MCF 10A (cell line): Measurements from ENCODE around the gene BPIFA2. TPM values are rescaled to one million over a fixed set of nuclear protein-coding genes. Genes with fewer than 3 reads are reported as not detected.

Experiments used
- BruUV-seq: library from RNA; stranded (reverse); fragments of 400-500 nt; replicated peaks from 2 replicates; lab custom pipeline; 2021; lab: Mats Ljungman, UMichigan
- CTCF ChIA-PET: fragments of 300-600 bp; sonication (Branson Sonifier 250); formaldehyde crosslinking; extraction: SDS; loops from one replicate; lab custom pipeline; 2021; ENCODE audit warnings: antibody characterized with exemption, inconsistent platforms; lab: Yijun Ruan, JAX
- POLR2A ChIA-PET: fragments of 300-600, 350-650 bp; sonication (Branson Sonifier 250); formaldehyde crosslinking; extraction: SDS; loops from one replicate; lab custom pipeline; 2020; ENCODE audit warnings: antibody characterized with exemption, inconsistent platforms; lab: Yijun Ruan, JAX
- DNase-seq: peaks from one replicate; pipeline ENCODE4 v3.0.0-alpha.2; 2018; ENCODE audit not compliant: unreplicated experiment
- H3K27ac Mint-ChIP-seq: one replicate; pipeline ENCODE4 v1.8.0; 2022; ENCODE audit warnings: mild to moderate bottlenecking, low read depth, mixed read lengths; ENCODE audit not compliant: unreplicated experiment
- H3K27me3 Mint-ChIP-seq: one replicate; pipeline ENCODE4 v1.8.0; 2022; ENCODE audit warnings: mixed read lengths; ENCODE audit not compliant: insufficient read depth, unreplicated experiment
- H3K36me3 Mint-ChIP-seq: one replicate; pipeline ENCODE4 v1.8.0; 2022; ENCODE audit warnings: mild to moderate bottlenecking, moderate library complexity, mixed read lengths; ENCODE audit not compliant: insufficient read depth, unreplicated experiment
- H3K4me1 Mint-ChIP-seq: one replicate; pipeline ENCODE4 v1.8.0; 2022; ENCODE audit warnings: mixed read lengths; ENCODE audit not compliant: insufficient read depth, unreplicated experiment
- H3K4me3 Mint-ChIP-seq: one replicate; pipeline ENCODE4 v1.8.0; 2022; ENCODE audit warnings: mild to moderate bottlenecking, moderate library complexity, mixed read lengths; ENCODE audit not compliant: unreplicated experiment
- H3K9me3 Mint-ChIP-seq: one replicate; pipeline ENCODE4 v1.8.0; 2022; ENCODE audit warnings: mixed read lengths; ENCODE audit not compliant: unreplicated experiment
- intact Hi-C: fragments of 100-400 bp; cut with micrococcal nuclease; formaldehyde crosslinking; loops from 2 replicates; pipeline ENCODE4 v1.14.1; 2022
- total RNA-seq: library from RNA; stranded (reverse); gene quantifications from 2 replicates; pipeline ENCODE4 v1.2.3, GENCODE V29; 2022
- TF ChIP-seq, protein P1 (sequence below): fragments of 200-600 bp; IDR thresholded peaks from one replicate; pipeline ENCODE4 v1.8.0; 2022; ENCODE audit warnings: antibody characterized with exemption, mild to moderate bottlenecking; ENCODE audit not compliant: unreplicated experiment

Gene BPIFA2
- total RNA-seq, 1 experiment from 2014 or later = not detected

DNA sequence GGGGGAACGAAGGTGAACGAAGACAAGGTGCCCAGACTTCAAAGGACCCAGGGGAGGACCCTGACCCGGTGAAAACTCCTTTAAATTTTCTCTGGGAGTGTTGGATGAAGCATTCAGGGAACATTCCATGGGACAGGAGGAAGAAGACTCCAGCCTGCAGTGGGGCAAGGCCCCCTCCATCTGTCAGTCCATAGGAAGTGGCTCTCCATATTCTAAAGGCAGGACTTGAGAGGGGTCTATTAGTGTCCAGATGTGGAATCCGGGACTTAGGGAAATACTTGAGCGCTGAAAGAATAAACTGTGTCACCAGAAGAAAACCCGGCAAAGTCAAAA, 3.2 kb upstream of the BPIFA2 start:
- POLR2A ChIA-PET = interaction anchor here (0.6 kb wide), 1 partner anchor 657 kb away, joined by 3 read pairs; no protein-coding TSS in a partner anchor
- H3K36me3 Mint-ChIP-seq = no peaks in the 10 kb centered on the region
- H3K4me3 Mint-ChIP-seq = no peak overlapping the region
- intact Hi-C loops = no loop called here
- peaks cover 10% of the 10 kb centered on the region for H3K9me3 Mint-ChIP-seq
- TF ChIP-seq, protein P1, sequence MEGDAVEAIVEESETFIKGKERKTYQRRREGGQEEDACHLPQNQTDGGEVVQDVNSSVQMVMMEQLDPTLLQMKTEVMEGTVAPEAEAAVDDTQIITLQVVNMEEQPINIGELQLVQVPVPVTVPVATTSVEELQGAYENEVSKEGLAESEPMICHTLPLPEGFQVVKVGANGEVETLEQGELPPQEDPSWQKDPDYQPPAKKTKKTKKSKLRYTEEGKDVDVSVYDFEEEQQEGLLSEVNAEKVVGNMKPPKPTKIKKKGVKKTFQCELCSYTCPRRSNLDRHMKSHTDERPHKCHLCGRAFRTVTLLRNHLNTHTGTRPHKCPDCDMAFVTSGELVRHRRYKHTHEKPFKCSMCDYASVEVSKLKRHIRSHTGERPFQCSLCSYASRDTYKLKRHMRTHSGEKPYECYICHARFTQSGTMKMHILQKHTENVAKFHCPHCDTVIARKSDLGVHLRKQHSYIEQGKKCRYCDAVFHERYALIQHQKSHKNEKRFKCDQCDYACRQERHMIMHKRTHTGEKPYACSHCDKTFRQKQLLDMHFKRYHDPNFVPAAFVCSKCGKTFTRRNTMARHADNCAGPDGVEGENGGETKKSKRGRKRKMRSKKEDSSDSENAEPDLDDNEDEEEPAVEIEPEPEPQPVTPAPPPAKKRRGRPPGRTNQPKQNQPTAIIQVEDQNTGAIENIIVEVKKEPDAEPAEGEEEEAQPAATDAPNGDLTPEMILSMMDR = no peak
- BruUV-seq = no TSS peak
- no peak for DNase-seq
- H3K27me3 Mint-ChIP-seq = peaks cover 32% of the 10 kb centered on the region
- CTCF ChIA-PET = no interaction called here
- H3K4me1 Mint-ChIP-seq = no peaks in the 10 kb centered on the region
- no peak overlapping the region for H3K27ac Mint-ChIP-seq

DNA sequence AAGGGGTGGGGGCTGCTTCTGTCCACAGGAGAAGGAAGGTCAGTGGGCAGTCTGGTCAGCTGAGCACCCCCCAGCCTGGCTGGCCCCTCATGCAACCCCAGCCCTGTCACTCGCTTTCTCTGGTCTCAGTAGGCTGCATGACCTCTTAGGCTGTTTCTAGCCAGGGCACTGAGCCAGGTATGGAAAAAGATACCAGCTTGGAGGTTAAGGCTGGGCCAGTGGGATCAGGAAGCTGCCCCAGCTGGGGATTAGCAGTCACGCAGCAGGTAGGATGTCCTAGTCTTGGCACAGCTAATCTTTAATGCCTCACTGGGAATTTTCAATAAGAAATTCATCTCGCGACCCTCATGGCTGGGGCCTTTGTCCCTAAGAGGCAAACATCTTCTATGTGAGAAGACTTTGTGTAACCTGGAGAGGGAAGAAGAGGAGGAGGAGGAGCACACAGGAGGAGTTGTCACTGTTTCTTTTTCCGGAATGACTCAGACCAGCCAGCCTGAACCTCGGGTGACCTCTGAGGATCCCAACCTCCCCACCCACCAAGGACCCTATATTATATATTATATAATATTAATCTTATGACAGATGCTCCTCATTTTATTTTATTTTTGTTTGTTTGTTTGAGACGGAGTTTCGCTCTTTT, 2.4 kb upstream of the BPIFA2 start:
- Mint-ChIP-seq H3K4me1 (no peaks in the 10 kb centered on the region), H3K4me3 (no peak overlapping the region), H3K27me3 (peaks cover 32% of the 10 kb centered on the region), H3K36me3 (no peaks in the 10 kb centered on the region), H3K27ac (no peak overlapping the region), H3K9me3 (peaks cover 14% of the 10 kb centered on the region)
- no peak for DNase-seq
- intact Hi-C loops = no loop called here
- POLR2A ChIA-PET = no interaction called here
- CTCF ChIA-PET = no interaction called here
- BruUV-seq = no TSS peak
- TF ChIP-seq, protein P1 = no peak

DNA sequence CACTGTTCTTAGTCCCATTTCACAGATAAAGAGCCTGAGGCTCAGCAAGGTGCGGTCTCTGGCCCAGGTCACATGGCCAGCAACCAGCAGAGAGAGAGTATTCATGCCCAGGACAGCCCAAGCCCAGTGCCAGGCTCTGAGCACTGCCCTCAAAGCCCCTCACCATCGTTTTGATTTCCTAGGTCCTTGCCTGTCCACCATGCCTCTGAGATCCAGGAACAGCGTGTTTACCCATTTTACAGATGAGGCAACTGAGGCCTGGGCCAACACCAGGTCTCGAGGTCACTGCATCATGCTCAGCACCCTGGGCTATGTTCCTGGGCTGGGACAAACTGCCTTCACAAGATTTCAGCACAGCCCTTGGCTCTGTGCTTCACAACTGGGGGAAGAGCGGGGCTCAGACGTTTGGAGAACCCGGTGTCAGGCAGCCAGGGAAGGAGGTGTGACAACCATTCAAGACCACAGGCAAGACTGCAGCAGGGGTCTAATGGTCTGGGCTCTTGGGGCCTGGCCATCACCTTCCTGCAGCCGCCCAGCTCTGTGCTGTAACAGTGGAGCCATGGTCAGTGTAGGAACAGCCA, 1.3 kb upstream of the BPIFA2 start:
- no peaks in the 10 kb centered on the region for H3K36me3 Mint-ChIP-seq
- H3K27me3 Mint-ChIP-seq = peaks cover 32% of the 10 kb centered on the region
- no TSS peak for BruUV-seq
- intact Hi-C loops = no loop called here
- DNase-seq = no peak
- H3K4me3 Mint-ChIP-seq = no peak overlapping the region
- ChIA-PET POLR2A (interaction anchor here (0.8 kb wide), 1 partner anchor 64 kb away, joined by 3 read pairs; no protein-coding TSS in a partner anchor), CTCF (no interaction called here)
- TF ChIP-seq, protein P1 = no peak
- H3K9me3 Mint-ChIP-seq = peaks cover 22% of the 10 kb centered on the region
- no peaks in the 10 kb centered on the region for H3K4me1 Mint-ChIP-seq
- H3K27ac Mint-ChIP-seq = no peak overlapping the region

DNA sequence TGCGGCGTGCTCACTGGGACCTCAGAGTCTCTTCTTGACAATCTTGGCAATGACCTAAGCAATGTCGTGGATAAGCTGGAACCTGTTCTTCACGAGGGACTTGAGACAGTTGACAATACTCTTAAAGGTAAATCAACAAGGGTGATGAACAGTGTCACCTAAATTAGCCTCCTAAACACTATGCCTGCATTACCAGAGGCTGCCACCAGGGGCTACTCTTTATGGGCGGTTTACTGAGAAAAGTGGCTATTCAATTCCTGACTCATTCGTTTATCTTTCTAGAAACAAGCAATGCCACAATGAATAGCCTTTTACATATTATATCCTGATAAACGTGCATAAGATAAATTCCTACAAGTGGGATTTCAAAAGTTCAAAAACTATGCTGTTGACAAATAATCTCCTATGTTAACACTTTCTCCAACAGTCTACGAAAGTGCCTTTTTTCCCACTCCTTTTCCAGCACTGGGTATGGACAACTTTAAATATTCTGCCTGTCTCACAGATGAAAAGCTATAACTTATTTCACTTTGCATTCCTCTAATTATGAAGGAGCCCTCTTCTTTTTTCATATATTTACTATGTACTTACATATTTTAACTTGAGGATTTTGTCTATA, 1.3 kb downstream of the BPIFA2 start:
- no TSS peak for BruUV-seq
- H3K27me3 Mint-ChIP-seq = peaks cover 8% of the 10 kb centered on the region
- no peak overlapping the region for H3K4me3 Mint-ChIP-seq
- TF ChIP-seq, protein P1 = peak; percentile 46
- ChIA-PET CTCF (interaction anchor here (0.7 kb wide), 1 partner anchor 96 kb away, joined by 3 read pairs; no protein-coding TSS in a partner anchor), POLR2A (interaction anchor here (0.5 kb wide), 1 partner anchor 499 kb away, joined by 3 read pairs; no protein-coding TSS in a partner anchor)
- peak; percentile 9 for DNase-seq
- H3K36me3 Mint-ChIP-seq = no peaks in the 10 kb centered on the region
- no peak overlapping the region for H3K27ac Mint-ChIP-seq
- peaks cover 22% of the 10 kb centered on the region for H3K9me3 Mint-ChIP-seq
- intact Hi-C loops = no loop called here
- H3K4me1 Mint-ChIP-seq = no peaks in the 10 kb centered on the region
